HepG2 (cell line): ENCODE measurements around the gene SNF8. TPM values are rescaled to one million over a fixed set of nuclear protein-coding genes. Genes with fewer than 3 reads are reported as not detected.

Experiments used
- GATA4 ChIP-seq: sonication (generic); IDR thresholded peaks from 2 replicates; pipeline ENCODE4 v1.6.1; 2016; ENCODE audit warnings: antibody characterized with exemption, low read depth, borderline replicate concordance
- JARID2 ChIP-seq: sonication (generic); formaldehyde crosslinking; IDR thresholded peaks from 2 replicates; pipeline ENCODE4 v1.8.1; 2023; ENCODE audit warnings: missing genetic modification reagents, inconsistent platforms; ENCODE audit not compliant: insufficient replicate concordance
- KDM5A ChIP-seq: fragments of 200-600 bp; sonication (generic); IDR thresholded peaks from 2 replicates; pipeline ENCODE4 v1.7.0; 2018; ENCODE audit warnings: antibody characterized with exemption, mild to moderate bottlenecking, low read length, borderline replicate concordance
- MAFK ChIP-seq, 2 experiments: IDR thresholded peaks in 1 of 2; conservative IDR thresholded peaks in 1 of 2; 2 replicates each; pipeline ENCODE4 v1.6.1; 2011; ENCODE audit warnings: improper control_type of control experiment in 2 of 2, low read length in 2 of 2
- RFX1 ChIP-seq: fragments of 450-650 bp; IDR thresholded peaks from 2 replicates; pipeline ENCODE4 v1.6.1; 2017
- TARDBP ChIP-seq: sonication (generic); formaldehyde crosslinking; IDR thresholded peaks from 2 replicates; pipeline ENCODE4 v1.8.0; 2022; ENCODE audit warnings: mild to moderate bottlenecking, missing genetic modification reagents
- ZNF124 ChIP-seq: sonication (generic); formaldehyde crosslinking; IDR thresholded peaks from 2 replicates; pipeline ENCODE4 v1.4.0; 2020; ENCODE audit warnings: missing genetic modification reagents
- ZNF343 ChIP-seq: sonication (generic); formaldehyde crosslinking; IDR thresholded peaks from 2 replicates; pipeline ENCODE4 v1.4.0; 2020; ENCODE audit warnings: mild to moderate bottlenecking, missing genetic modification reagents
- ZNF350 ChIP-seq: sonication (generic); formaldehyde crosslinking; IDR thresholded peaks from 2 replicates; pipeline ENCODE4 v1.4.0; 2020; ENCODE audit warnings: mild to moderate bottlenecking, low read depth, missing genetic modification reagents, borderline replicate concordance
- ZNF432 ChIP-seq: sonication (generic); formaldehyde crosslinking; IDR thresholded peaks from 2 replicates; pipeline ENCODE4 v1.5.0; 2020; ENCODE audit warnings: missing genetic modification reagents, mild to moderate bottlenecking, borderline replicate concordance
- ZNF746 ChIP-seq: sonication (generic); formaldehyde crosslinking; IDR thresholded peaks from 2 replicates; pipeline ENCODE4 v1.8.0; 2022; ENCODE audit warnings: mild to moderate bottlenecking, missing genetic modification reagents
- polyA plus RNA-seq, 8 experiments: library from polyadenylated mRNA; depleted of rRNA in 3 of 8; stranded (reverse) in 7 of 8; unstranded in 1 of 8; fragments of >200 nt; fragmentation: Illumina TruSeq in 4 of 8; extraction: Trizol in 4 of 8; gene quantifications; 2 replicates each; pipeline versions ENCODE4 v1.2.1 to v1.2.3, GENCODE V29; 2011 to 2016; ENCODE audit warnings: low read depth in 4 of 8, missing spikeins in 1 of 8, mixed read lengths in 1 of 8; ENCODE audit not compliant: insufficient read depth in 1 of 8
- total RNA-seq, 5 experiments: library from RNA; depleted of rRNA; stranded (reverse); fragments of >200 nt; fragmentation: Illumina TruSeq; extraction: Trizol; gene quantifications; 2 replicates each; pipeline ENCODE4 v1.2.3, GENCODE V29; 2016; ENCODE audit warnings: low read depth in 1 of 5
- TF ChIP-seq, protein P1 (sequence below): sonication (generic); formaldehyde crosslinking; IDR thresholded peaks from 2 replicates; pipeline ENCODE4 v1.4.0; 2020; ENCODE audit warnings: mild to moderate bottlenecking, missing genetic modification reagents
- TF ChIP-seq, protein P2 (sequence below): IDR thresholded peaks from 2 replicates; pipeline ENCODE4 v1.6.1; 2016; ENCODE audit warnings: missing compliant biosample characterization, missing genetic modification reagents, borderline replicate concordance
- TF ChIP-seq, protein P3 (sequence below): sonication (generic); formaldehyde crosslinking; IDR thresholded peaks from 2 replicates; pipeline ENCODE4 v1.4.0; 2020; ENCODE audit warnings: low read depth, mild to moderate bottlenecking, missing genetic modification reagents
- TF ChIP-seq, protein P4 (sequence below): sonication (generic); formaldehyde crosslinking; IDR thresholded peaks from 2 replicates; pipeline ENCODE4 v1.8.0; 2022; ENCODE audit warnings: mild to moderate bottlenecking, missing genetic modification reagents
- TF ChIP-seq, protein P5 (sequence below): sonication (generic); formaldehyde crosslinking; IDR thresholded peaks from 2 replicates; pipeline ENCODE4 v1.4.0; 2020; ENCODE audit warnings: missing genetic modification reagents
- TF ChIP-seq, protein P6 (sequence below): sonication (generic); formaldehyde crosslinking; IDR thresholded peaks from 2 replicates; pipeline ENCODE4 v1.8.1; 2023; ENCODE audit warnings: mild to moderate bottlenecking, missing genetic modification reagents

Gene SNF8
- total and polyA plus RNA-seq, 2 of the 13 experiments (the other 11 are each of a cell fraction or from before 2014, with no cell fraction given), result 114 to 153 TPM

DNA sequence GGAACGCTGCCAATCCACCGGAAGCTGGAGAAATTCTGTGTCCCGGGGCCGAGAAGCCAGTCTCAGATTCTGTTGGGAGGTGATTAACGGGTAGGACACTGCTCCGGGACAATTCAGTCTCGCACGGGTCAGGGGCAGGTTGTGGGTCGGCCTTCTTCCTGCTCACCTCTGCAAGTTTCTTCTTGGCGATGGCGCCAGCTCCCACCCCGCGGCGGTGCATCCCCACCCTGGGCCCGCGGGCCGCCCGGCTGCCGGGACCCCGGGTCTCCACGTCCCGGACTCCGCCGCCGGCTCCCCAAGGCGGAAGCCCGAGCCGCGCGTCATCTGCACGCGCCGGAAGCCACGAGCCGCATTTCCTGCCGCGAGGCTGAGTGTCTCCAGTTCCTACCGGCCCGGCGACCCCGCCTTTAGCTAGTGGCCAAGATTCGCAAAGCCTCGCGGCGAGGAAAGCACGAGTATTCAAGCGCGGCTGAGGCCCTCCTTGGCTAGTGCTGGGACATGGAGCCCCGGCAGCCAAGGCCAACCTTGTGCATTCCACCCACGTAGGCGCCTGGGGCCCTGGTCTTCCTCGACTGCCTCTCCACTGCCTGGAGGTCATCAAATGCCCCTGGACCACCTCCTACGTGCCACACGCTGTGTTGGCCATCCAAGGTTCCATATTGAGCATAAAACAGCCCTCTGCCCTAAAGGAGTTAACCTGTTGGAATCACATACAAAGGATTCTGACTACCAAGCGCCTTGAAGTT is at the start of gene SNF8 (continued):
- TF ChIP-seq JARID2 (CRISPR knock-in tag), result no peak
- TF ChIP-seq GATA4, result 0 out of 2 replicates have a peak, but pooled peaks have one; percentile 43
- TF ChIP-seq, protein P1, sequence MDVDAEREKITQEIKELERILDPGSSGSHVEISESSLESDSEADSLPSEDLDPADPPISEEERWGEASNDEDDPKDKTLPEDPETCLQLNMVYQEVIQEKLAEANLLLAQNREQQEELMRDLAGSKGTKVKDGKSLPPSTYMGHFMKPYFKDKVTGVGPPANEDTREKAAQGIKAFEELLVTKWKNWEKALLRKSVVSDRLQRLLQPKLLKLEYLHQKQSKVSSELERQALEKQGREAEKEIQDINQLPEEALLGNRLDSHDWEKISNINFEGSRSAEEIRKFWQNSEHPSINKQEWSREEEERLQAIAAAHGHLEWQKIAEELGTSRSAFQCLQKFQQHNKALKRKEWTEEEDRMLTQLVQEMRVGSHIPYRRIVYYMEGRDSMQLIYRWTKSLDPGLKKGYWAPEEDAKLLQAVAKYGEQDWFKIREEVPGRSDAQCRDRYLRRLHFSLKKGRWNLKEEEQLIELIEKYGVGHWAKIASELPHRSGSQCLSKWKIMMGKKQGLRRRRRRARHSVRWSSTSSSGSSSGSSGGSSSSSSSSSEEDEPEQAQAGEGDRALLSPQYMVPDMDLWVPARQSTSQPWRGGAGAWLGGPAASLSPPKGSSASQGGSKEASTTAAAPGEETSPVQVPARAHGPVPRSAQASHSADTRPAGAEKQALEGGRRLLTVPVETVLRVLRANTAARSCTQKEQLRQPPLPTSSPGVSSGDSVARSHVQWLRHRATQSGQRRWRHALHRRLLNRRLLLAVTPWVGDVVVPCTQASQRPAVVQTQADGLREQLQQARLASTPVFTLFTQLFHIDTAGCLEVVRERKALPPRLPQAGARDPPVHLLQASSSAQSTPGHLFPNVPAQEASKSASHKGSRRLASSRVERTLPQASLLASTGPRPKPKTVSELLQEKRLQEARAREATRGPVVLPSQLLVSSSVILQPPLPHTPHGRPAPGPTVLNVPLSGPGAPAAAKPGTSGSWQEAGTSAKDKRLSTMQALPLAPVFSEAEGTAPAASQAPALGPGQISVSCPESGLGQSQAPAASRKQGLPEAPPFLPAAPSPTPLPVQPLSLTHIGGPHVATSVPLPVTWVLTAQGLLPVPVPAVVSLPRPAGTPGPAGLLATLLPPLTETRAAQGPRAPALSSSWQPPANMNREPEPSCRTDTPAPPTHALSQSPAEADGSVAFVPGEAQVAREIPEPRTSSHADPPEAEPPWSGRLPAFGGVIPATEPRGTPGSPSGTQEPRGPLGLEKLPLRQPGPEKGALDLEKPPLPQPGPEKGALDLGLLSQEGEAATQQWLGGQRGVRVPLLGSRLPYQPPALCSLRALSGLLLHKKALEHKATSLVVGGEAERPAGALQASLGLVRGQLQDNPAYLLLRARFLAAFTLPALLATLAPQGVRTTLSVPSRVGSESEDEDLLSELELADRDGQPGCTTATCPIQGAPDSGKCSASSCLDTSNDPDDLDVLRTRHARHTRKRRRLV, result 0 out of 2 replicates have a peak, but pooled peaks have one; percentile 34
- no peak for TF ChIP-seq ZNF432
- TF ChIP-seq, protein P2, sequence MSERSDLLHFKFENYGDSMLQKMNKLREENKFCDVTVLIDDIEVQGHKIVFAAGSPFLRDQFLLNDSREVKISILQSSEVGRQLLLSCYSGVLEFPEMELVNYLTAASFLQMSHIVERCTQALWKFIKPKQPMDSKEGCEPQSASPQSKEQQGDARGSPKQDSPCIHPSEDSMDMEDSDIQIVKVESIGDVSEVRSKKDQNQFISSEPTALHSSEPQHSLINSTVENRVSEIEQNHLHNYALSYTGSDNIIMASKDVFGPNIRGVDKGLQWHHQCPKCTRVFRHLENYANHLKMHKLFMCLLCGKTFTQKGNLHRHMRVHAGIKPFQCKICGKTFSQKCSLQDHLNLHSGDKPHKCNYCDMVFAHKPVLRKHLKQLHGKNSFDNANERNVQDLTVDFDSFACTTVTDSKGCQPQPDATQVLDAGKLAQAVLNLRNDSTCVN (CRISPR knock-in tag), result peak; percentile 76; the same call in 1 of the 2 replicates
- no peak for TF ChIP-seq RFX1
- TF ChIP-seq, protein P3, sequence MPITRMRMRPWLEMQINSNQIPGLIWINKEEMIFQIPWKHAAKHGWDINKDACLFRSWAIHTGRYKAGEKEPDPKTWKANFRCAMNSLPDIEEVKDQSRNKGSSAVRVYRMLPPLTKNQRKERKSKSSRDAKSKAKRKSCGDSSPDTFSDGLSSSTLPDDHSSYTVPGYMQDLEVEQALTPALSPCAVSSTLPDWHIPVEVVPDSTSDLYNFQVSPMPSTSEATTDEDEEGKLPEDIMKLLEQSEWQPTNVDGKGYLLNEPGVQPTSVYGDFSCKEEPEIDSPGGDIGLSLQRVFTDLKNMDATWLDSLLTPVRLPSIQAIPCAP (CRISPR knock-in tag), result peak; percentile 90; the same call in 1 of the 2 replicates
- TF ChIP-seq ZNF350, result peak; percentile 88; the same call in 1 of the 2 replicates
- TF ChIP-seq ZNF343, result no peak; the same call in 1 of the 2 replicates
- no peak for TF ChIP-seq ZNF746 (CRISPR knock-in tag)
- TF ChIP-seq ZNF124, result peak; percentile 93
- TF ChIP-seq, protein P4, sequence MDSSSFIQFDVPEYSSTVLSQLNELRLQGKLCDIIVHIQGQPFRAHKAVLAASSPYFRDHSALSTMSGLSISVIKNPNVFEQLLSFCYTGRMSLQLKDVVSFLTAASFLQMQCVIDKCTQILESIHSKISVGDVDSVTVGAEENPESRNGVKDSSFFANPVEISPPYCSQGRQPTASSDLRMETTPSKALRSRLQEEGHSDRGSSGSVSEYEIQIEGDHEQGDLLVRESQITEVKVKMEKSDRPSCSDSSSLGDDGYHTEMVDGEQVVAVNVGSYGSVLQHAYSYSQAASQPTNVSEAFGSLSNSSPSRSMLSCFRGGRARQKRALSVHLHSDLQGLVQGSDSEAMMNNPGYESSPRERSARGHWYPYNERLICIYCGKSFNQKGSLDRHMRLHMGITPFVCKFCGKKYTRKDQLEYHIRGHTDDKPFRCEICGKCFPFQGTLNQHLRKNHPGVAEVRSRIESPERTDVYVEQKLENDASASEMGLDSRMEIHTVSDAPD, result peak; percentile 70; the same call in 1 of the 2 replicates
- TF ChIP-seq MAFK (conservative IDR thresholded peaks at IDR 0.05 in 1 of 2, IDR thresholded peaks at IDR 0.05 in 1 of 2; ENCODE audit: low read length in 2 of 2), result no peak
- TF ChIP-seq, protein P5, sequence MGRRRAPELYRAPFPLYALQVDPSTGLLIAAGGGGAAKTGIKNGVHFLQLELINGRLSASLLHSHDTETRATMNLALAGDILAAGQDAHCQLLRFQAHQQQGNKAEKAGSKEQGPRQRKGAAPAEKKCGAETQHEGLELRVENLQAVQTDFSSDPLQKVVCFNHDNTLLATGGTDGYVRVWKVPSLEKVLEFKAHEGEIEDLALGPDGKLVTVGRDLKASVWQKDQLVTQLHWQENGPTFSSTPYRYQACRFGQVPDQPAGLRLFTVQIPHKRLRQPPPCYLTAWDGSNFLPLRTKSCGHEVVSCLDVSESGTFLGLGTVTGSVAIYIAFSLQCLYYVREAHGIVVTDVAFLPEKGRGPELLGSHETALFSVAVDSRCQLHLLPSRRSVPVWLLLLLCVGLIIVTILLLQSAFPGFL, result peak; percentile 77; the same call in 1 of the 2 replicates
- TF ChIP-seq KDM5A, result peak; percentile 96
- TF ChIP-seq, protein P6, sequence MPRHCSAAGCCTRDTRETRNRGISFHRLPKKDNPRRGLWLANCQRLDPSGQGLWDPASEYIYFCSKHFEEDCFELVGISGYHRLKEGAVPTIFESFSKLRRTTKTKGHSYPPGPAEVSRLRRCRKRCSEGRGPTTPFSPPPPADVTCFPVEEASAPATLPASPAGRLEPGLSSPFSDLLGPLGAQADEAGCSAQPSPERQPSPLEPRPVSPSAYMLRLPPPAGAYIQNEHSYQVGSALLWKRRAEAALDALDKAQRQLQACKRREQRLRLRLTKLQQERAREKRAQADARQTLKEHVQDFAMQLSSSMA (CRISPR knock-in tag), result peak; percentile 91
- TF ChIP-seq TARDBP, result peak; percentile 73
